GM21381 (cell line): ENCODE measurements around the gene TENT4A.

Experiments
- ATAC-seq: cut with Tn5 transposase; IDR thresholded peaks from one replicate; pipeline ENCODE4 v1.9.1; 2021; ENCODE audit warnings: mild to moderate bottlenecking, moderate library complexity; ENCODE audit not compliant: unreplicated experiment

TENT4A gene

GRCh38 chr5:6700074-6700684, 13.1 kb upstream of the TENT4A start:
- ATAC-seq = no peak

DNA sequence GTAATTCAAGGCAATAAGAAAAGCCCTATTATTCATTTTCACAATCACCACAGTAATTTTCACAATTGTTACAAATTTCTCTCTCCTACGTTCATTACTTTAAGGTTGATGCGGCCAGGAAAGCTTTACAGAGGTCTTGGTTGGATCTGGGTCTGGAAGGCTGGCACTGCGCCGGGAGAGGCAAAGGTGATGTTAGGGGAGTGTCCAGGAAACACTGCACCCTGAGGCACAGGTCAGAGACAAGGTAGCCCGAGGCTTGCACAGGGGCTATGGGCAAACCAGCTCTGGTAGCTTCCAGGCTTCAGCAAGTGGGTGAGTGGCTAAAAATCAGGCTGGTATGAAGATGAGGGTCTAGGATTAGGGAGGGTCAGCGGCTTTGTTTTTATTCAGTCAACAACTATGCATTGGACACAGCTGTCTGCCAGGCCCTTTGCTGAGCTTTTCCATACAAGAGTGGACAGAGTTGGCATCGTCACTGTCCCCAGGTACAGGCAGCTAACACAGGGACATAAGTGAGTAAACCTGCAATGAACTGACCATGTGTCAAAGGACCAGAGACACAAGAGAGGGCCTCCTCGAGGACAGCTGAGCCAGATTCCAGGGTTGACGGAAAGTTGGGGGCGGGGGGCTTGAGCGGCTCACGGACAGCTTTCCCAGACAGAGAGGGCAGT, 12.4 kb upstream of the TENT4A start:
- ATAC-seq = no peak

- no peak for ATAC-seq
Observed at GRCh38 chr5:6701491-6701890, 11.7 kb upstream of the TENT4A start.

DNA sequence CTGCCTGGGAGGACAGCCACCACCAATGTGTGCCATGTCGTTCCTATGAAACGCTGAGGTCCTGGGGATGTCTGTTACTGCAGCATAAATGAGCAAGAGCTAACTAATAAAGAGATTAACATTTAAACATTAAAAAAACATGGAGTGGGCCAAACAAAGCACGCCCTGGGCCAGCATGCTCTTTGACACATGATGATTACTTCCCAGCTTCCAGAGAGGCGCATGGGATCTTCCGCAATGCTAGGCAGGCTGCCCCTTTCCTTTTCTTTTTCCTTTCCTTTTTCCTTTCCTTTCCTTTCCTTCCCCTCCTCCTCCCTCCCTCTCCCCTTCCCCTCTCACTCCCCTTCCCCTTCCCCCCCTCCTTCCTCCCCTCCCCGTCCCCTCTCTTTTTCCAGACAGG, 10.6 kb upstream of the TENT4A start:
- no peak for ATAC-seq

DNA sequence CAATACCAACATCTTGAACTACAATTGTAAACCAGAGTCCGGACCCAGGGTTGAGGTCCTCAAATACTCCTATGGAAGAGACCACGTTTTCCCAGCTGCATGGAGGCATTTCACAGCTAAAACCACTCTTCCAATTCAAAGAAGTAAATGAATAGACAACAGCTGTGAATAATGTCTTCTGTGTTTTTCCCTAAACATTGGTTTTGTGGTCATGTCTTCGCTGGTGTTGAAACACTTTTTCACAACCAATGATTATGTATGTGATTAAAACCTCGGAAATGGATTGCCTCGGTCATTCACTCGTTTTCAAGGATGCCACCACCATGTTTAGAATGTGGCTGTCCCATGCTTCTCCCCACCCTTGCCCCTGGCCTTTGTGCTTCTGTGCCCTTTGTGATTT, 9.4 kb upstream of the TENT4A start:
- ATAC-seq = no peak

- no peak for ATAC-seq
Observed at GRCh38 chr5:6704361-6704851, 8.8 kb upstream of the TENT4A start.

GRCh38 chr5:6705088-6705487, 8.1 kb upstream of the TENT4A start:
- peak; percentile 68 for ATAC-seq

DNA sequence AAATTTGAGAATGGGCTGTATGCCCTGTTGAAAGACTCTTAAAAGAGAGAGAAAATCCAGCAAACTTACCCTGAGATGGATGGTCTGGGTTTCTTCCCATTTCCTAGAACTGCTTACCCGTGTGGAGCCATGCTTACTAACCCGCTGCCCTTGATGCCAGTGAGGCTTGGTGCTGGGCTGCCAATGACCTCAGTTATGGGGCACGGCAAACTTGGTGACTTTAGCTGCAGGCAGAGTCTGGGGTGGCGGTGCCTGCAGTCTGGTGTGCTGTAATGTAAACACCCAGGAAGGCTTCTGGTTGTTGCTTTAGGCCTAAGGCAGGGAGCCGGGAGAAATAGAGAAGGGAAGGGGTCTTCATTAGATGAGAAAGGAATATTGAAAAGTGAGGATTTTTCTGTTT, 7.3 kb upstream of the TENT4A start:
- ATAC-seq = no peak

DNA sequence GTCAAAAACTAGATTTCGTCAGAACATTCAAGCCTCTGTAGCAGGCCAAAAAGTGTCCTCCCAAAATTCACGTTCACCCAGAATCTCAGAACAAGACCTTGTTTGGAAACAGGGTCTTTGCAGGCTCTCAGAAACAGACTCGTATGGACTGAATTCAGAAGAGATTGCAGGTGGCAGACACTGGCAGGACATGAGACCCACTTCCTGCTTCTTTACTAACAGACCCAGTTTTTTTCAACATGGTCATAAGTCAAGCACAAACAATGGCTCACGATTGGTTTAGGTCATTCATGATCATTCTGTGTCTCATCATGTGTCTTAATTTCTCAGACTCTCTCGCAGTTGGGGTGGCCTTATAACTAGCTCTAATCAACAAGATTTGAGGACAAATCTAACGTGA, 5.4 kb upstream of the TENT4A start:
- no peak for ATAC-seq

GRCh38 chr5:6708814-6709213, 4.4 kb upstream of the TENT4A start:
- ATAC-seq = no peak

GRCh38 chr5:6710070-6710469, 3.2 kb upstream of the TENT4A start:
- ATAC-seq = no peak

- ATAC-seq = no peak
Observed at GRCh38 chr5:6710551-6711318, 2.5 kb upstream of the TENT4A start.

- no peak for ATAC-seq
Observed at GRCh38 chr5:6711409-6712141, 1.7 kb upstream of the TENT4A start.

GRCh38 chr5:6712142-6712576, 1.1 kb upstream of the TENT4A start:
- ATAC-seq = no peak

GRCh38 chr5:6712577-6713273, 507 bp upstream of the TENT4A start:
- peak; percentile 63 for ATAC-seq

GRCh38 chr5:6714226-6715041, 1.2 kb downstream of the TENT4A start:
- ATAC-seq = no peak

DNA sequence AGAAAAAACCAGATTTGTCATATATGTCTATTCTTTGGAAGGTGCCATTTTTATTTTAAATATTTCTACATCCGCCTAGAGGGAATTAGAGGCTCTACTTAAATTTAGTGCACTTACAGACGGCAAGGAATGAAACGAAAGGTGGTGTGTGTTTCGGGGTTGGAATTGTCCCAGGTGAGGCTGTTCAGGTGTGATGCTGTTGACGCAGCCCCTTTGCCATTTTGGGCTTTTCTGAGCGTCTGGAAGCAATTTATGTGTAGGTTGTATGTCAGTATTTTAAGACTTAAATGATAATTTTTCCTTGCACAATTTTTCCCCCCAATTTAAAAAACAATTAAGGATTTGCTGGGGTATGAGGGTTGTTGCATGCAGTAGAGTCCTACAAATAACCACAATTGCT, 2.0 kb downstream of the TENT4A start:
- no peak for ATAC-seq

DNA sequence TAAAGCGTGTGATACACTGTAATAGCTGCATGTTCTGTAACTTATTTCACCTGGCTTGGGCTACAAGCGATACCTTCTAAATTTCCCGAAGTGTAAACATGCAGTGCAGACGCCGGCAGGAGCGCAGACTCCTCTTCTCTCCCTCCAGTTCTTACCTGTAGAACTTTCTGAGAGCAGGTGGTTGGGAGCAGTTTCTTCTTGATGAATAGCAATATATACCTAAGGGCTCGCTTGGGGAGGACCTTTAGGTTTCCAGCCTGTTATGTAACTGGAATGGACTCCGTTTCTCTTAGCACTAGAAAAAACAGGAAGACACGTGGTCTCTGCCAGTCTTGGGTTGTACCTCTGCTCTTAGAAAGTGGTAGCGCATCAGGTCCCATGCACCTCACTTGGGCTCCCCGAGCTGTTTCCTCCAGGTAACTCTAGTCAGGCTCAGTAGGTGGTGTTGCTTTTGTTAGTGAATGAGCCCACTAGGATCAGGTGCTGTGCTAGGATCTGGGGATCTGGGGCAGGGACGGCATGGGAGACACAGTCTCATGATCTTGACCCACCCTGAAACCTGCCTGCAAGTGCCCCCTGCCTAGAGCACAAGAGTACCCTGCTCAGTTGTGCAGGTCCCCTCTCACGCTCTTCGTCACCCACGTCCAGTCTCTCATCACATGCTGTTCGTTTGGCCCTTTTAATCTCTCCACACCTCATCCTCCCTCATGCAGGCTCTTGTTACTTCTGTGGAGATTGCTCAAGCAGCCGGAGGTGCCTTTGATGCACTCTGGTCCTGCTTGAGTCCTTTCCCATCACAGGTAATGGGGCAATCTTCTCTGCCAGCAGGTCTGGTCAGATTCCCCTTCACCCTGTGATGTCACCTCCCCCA, 2.8 kb downstream of the TENT4A start:
- ATAC-seq = no peak

DNA sequence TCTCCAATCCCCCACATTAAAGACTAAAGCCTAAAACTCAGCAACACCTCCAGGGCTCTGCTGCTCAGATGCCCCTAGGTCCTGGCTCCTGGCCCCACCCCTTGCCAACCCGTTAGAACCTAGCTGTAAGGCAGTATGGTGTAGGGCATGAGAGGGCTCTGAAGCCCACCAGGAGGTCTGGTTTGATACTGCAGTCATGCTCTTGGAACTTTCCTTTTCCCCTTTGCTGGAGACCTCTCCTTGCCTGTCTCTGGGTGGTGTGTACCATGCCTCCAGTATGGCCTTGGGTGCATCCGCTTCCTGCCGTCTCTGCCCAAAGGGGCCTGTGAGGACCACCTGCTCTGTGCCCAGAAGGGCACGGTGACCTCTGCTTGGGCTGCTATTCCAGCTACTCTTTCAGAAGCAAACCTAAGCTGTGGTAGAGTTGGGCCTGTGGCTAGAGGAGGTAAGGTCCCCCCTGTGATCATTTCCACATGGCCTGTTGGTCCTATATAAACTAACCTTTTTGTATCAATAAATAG, 3.5 kb downstream of the TENT4A start:
- ATAC-seq = no peak
